H9 (cell line): ENCODE measurements around the gene PPP1R14C. TPM values are rescaled to one million over a fixed set of nuclear protein-coding genes. Genes with fewer than 3 reads are reported as not detected.

Source experiments
- DNase-seq: peaks from one replicate; pipeline ENCODE4 v3.0.0-alpha.2; 2017
- H2AFZ ChIP-seq: one replicate; pipeline ENCODE4 v1.6.1; 2013; ENCODE audit warnings: mild to moderate bottlenecking, low read length, control low read depth, moderate library complexity
- H2AK5ac ChIP-seq: 2 replicates; pipeline ENCODE4 v1.6.1; 2013; ENCODE audit warnings: low read length, control low read depth, mixed read lengths; ENCODE audit not compliant: insufficient read length
- H2BK120ac ChIP-seq: one replicate; pipeline ENCODE4 v1.6.1; 2013; ENCODE audit warnings: low read depth, mild to moderate bottlenecking, low read length, control low read depth, inconsistent platforms; ENCODE audit not compliant: poor library complexity, severe bottlenecking
- H2BK12ac ChIP-seq: 2 replicates; pipeline ENCODE4 v1.6.1; 2013; ENCODE audit warnings: low read length, control low read depth, mixed read lengths, low read depth; ENCODE audit not compliant: insufficient read length
- H2BK15ac ChIP-seq: 2 replicates; pipeline ENCODE4 v1.6.1; 2013; ENCODE audit warnings: low read depth, low read length, control low read depth
- H2BK20ac ChIP-seq: one replicate; pipeline ENCODE4 v1.6.1; 2013; ENCODE audit warnings: low read depth, mild to moderate bottlenecking, low read length, control low read depth, inconsistent platforms; ENCODE audit not compliant: poor library complexity, severe bottlenecking
- H2BK5ac ChIP-seq: 2 replicates; pipeline ENCODE4 v1.6.1; 2013; ENCODE audit warnings: low read length, control low read depth, mixed read lengths; ENCODE audit not compliant: insufficient read length
- H3K14ac ChIP-seq: 2 replicates; pipeline ENCODE4 v1.6.1; 2013; ENCODE audit warnings: low read length, control low read depth; ENCODE audit not compliant: insufficient read depth
- H3K18ac ChIP-seq: 2 replicates; pipeline ENCODE4 v1.6.1; 2013; ENCODE audit warnings: low read depth, mild to moderate bottlenecking, mixed read lengths, low read length, control low read depth; ENCODE audit not compliant: insufficient read length
- H3K23ac ChIP-seq: 2 replicates; pipeline ENCODE4 v1.6.1; 2013; ENCODE audit warnings: low read length, control low read depth, mixed read lengths, low read depth; ENCODE audit not compliant: insufficient read length
- H3K23me2 ChIP-seq: 2 replicates; pipeline ENCODE4 v1.6.1; 2013; ENCODE audit warnings: low read depth, mild to moderate bottlenecking, mixed read lengths, low read length, control low read depth; ENCODE audit not compliant: insufficient read length, poor library complexity, severe bottlenecking
- H3K27ac ChIP-seq: 2 replicates; pipeline ENCODE4 v1.5.1; 2013; ENCODE audit warnings: low read length, control low read depth, mixed read lengths, low read depth; ENCODE audit not compliant: insufficient read length
- H3K27me3 ChIP-seq: 2 replicates; pipeline ENCODE4 v1.6.1; 2013; ENCODE audit warnings: low read length, control low read depth, inconsistent platforms; ENCODE audit not compliant: insufficient read depth
- H3K4ac ChIP-seq: 2 replicates; pipeline ENCODE4 v1.6.1; 2013; ENCODE audit warnings: low read depth, mild to moderate bottlenecking, control low read depth, inconsistent platforms, low read length, moderate library complexity
- H3K4me1 ChIP-seq: 2 replicates; pipeline ENCODE4 v1.6.1; 2013; ENCODE audit warnings: low read length, control low read depth, inconsistent platforms; ENCODE audit not compliant: insufficient read depth
- H3K4me2 ChIP-seq: 2 replicates; pipeline ENCODE4 v1.6.1; 2013; ENCODE audit warnings: low read length, control low read depth, mixed read lengths; ENCODE audit not compliant: insufficient read length, insufficient read depth
- H3K56ac ChIP-seq: 2 replicates; pipeline ENCODE4 v1.6.1; 2013; ENCODE audit warnings: low read depth, mild to moderate bottlenecking, mixed read lengths, low read length, control low read depth; ENCODE audit not compliant: insufficient read length
- H3K79me1 ChIP-seq: 2 replicates; pipeline ENCODE4 v1.6.1; 2013; ENCODE audit warnings: low read depth, mild to moderate bottlenecking, moderate library complexity, low read length, control low read depth, inconsistent platforms; ENCODE audit not compliant: insufficient read depth, poor library complexity, severe bottlenecking
- H3K79me2 ChIP-seq: 2 replicates; pipeline ENCODE4 v1.6.1; 2013; ENCODE audit warnings: low read length, control low read depth, inconsistent platforms; ENCODE audit not compliant: insufficient read depth
- H3K9ac ChIP-seq: 2 replicates; pipeline ENCODE4 v1.6.1; 2013; ENCODE audit warnings: low read length, control low read depth, mixed read lengths; ENCODE audit not compliant: insufficient read length; ENCODE audit errors: extremely low read depth
- H3K9me3 ChIP-seq: one replicate; pipeline ENCODE4 v1.6.1; 2013; ENCODE audit warnings: low read depth, low read length, inconsistent platforms; ENCODE audit not compliant: control insufficient read depth
- H3T11ph ChIP-seq: one replicate; pipeline ENCODE4 v1.6.1; 2013; ENCODE audit warnings: mild to moderate bottlenecking, low read length, control low read depth, inconsistent platforms
- H4K20me1 ChIP-seq: one replicate; pipeline ENCODE4 v1.6.1; 2013; ENCODE audit not compliant: control insufficient read depth, insufficient read length, insufficient read depth
- H4K5ac ChIP-seq: 2 replicates; pipeline ENCODE4 v1.6.1; 2013; ENCODE audit warnings: low read depth, mild to moderate bottlenecking, mixed read lengths, low read length, control low read depth; ENCODE audit not compliant: insufficient read length
- H4K8ac ChIP-seq: replicated peaks from 2 replicates; pipeline ENCODE4 v1.6.1; 2013; ENCODE audit warnings: low read length, control low read depth, mixed read lengths, low read depth; ENCODE audit not compliant: insufficient read length
- H4K91ac ChIP-seq: 2 replicates; pipeline ENCODE4 v1.6.1; 2013; ENCODE audit warnings: low read depth, mild to moderate bottlenecking, moderate library complexity, mixed read lengths, low read length, control low read depth; ENCODE audit not compliant: insufficient read length
- H3K27ac Mint-ChIP-seq, 3 experiments: 2 replicates in 2 of 3; 3 replicates in 1 of 3; pipeline ENCODE4 v1.8.0; 2020 to 2021; ENCODE audit warnings: mixed read lengths in 3 of 3, mild to moderate bottlenecking in 1 of 3, moderate library complexity in 1 of 3
- H3K27me3 Mint-ChIP-seq: 2 replicates; pipeline ENCODE4 v1.8.0; 2021; ENCODE audit warnings: low read depth, mild to moderate bottlenecking, moderate library complexity, mixed read lengths
- H3K36me3 Mint-ChIP-seq, 3 experiments: 2 replicates in 2 of 3; 3 replicates in 1 of 3; pipeline ENCODE4 v1.8.0; 2020 to 2021; ENCODE audit warnings: low read depth in 3 of 3, mixed read lengths in 3 of 3; ENCODE audit not compliant: insufficient read depth in 1 of 3
- H3K4me1 Mint-ChIP-seq, 2 experiments: 2 replicates each; pipeline ENCODE4 v1.8.0; 2020; ENCODE audit warnings: mixed read lengths in 2 of 2
- H3K4me3 Mint-ChIP-seq, 2 experiments: 2 replicates in 1 of 2; 3 replicates in 1 of 2; pipeline ENCODE4 v1.8.0; 2020 to 2021; ENCODE audit warnings: mild to moderate bottlenecking in 2 of 2, mixed read lengths in 2 of 2, moderate library complexity in 1 of 2
- H3K9me3 Mint-ChIP-seq, 2 experiments: 2 replicates in 1 of 2; 3 replicates in 1 of 2; pipeline ENCODE4 v1.8.0; 2020; ENCODE audit warnings: mild to moderate bottlenecking in 2 of 2, mixed read lengths in 2 of 2, moderate library complexity in 1 of 2
- CTCF ChIP-seq: fragments of 200-600 bp; sonication (generic); conservative IDR thresholded peaks from 3 replicates; pipeline ENCODE4 v1.8.0; 2021; ENCODE audit warnings: antibody characterized with exemption, mild to moderate bottlenecking
- WGBS: extraction: QIAGEN DNeasy Blood & Tissue Kit; methylation state at CpG from one replicate; pipeline ENCODE4 v1.1.7; 2013; ENCODE audit warnings: missing lambda C conversion rate, low lambda C conversion rate, mixed read lengths; ENCODE audit not compliant: insufficient read length; ENCODE audit errors: extremely low coverage; 5-methylcytosine and 5-hydroxymethylcytosine counted together
- total RNA-seq: library from RNA; stranded (reverse); gene quantifications from 2 replicates; pipeline ENCODE4 v1.2.1, GENCODE V29; 2021

Gene PPP1R14C
- total RNA-seq, 1 experiment from 2014 or later = 0.37 TPM

- peaks cover 0 to 2% of the 10 kb centered on the region in 2 experiments; a peak in 1 of 5 replicates for H3K9me3 Mint-ChIP-seq
- Histone ChIP-seq H2BK15ac (no peak overlapping the region), H3K9me3 (no peaks in the 10 kb centered on the region), H3K23ac (no peak overlapping the region), H4K20me1 (no peaks in the 10 kb centered on the region), H2BK5ac (no peak overlapping the region), H2AFZ (no peak overlapping the region), H3K79me1 (no peaks in the 10 kb centered on the region), H3K27me3 (no peaks in the 10 kb centered on the region; the same call in 1 of the 2 replicates), H2AK5ac (no peak overlapping the region), H3K4me2 (no peak overlapping the region), H3T11ph (no peak overlapping the region), H4K91ac (no peak overlapping the region), H2BK12ac (no peak overlapping the region), H3K18ac (no peak overlapping the region), H3K23me2 (no peaks in the 10 kb centered on the region), H3K14ac (no peak overlapping the region), H3K4ac (no peak overlapping the region), H3K4me1 (no peaks in the 10 kb centered on the region), H4K5ac (no peak overlapping the region), H3K9ac (no peak overlapping the region), H3K79me2 (no peaks in the 10 kb centered on the region), H3K27ac (no peak overlapping the region), H3K56ac (no peak overlapping the region), H2BK120ac (no peak overlapping the region), H2BK20ac (no peak overlapping the region), H4K8ac (no peak overlapping the region)
- H3K36me3 Mint-ChIP-seq = no peaks in the 10 kb centered on the region; a peak in 2 of 7 replicates
- no peaks in the 10 kb centered on the region; the same call in none of the 2 replicates for H3K27me3 Mint-ChIP-seq
- H3K27ac Mint-ChIP-seq = no peak overlapping the region
- no peak for DNase-seq
- TF ChIP-seq CTCF = no peak
- H3K4me1 Mint-ChIP-seq = no peaks in the 10 kb centered on the region
- H3K4me3 Mint-ChIP-seq = no peak overlapping the region
- WGBS = no CpG with 5 or more reads among the region's 4 CpGs
These were observed 40.3 kb downstream of the PPP1R14C start for GRCh38 chr6:150183105-150183504.
